HepG2 (cell line): ENCODE data around the gene DNMT3B. TPM values are rescaled to one million over a fixed set of nuclear protein-coding genes. Genes with fewer than 3 reads are reported as not detected.

Experiments used
- ATF7 ChIP-seq, 2 experiments: fragments of 450-650 bp in 1 of 2; sonication (generic) in 1 of 2; formaldehyde crosslinking in 1 of 2; IDR thresholded peaks; 2 replicates each; pipeline versions ENCODE4 v1.4.0 to v1.6.1; 2016 to 2020; ENCODE audit warnings: antibody characterized with exemption in 1 of 2, mild to moderate bottlenecking in 1 of 2, missing genetic modification reagents in 1 of 2
- BRD4 ChIP-seq: sonication (generic); formaldehyde crosslinking; IDR thresholded peaks from 2 replicates; pipeline ENCODE4 v1.4.0; 2020; ENCODE audit warnings: missing genetic modification reagents
- CBFB ChIP-seq: sonication (generic); formaldehyde crosslinking; IDR thresholded peaks from 2 replicates; pipeline ENCODE4 v1.4.0; 2020; ENCODE audit warnings: missing genetic modification reagents
- GABPA ChIP-seq, 2 experiments: IDR thresholded peaks; 2 replicates each; pipeline ENCODE4 v1.6.1; 2011 to 2016; ENCODE audit warnings: low read depth in 2 of 2, low read length in 1 of 2, missing biosample characterization in 1 of 2, missing genetic modification characterization in 1 of 2
- HDAC2 ChIP-seq: sonication (generic); formaldehyde crosslinking; IDR thresholded peaks from 2 replicates; pipeline ENCODE4 v1.4.0; 2020; ENCODE audit warnings: missing genetic modification reagents
- KLF16 ChIP-seq, 2 experiments: sonication (generic) in 1 of 2; formaldehyde crosslinking in 1 of 2; IDR thresholded peaks; 2 replicates each; pipeline versions ENCODE4 v1.6.1 to v1.8.0; 2016 to 2023; ENCODE audit warnings: missing genetic modification reagents in 2 of 2, missing compliant biosample characterization in 1 of 2
- NFKBIZ ChIP-seq: IDR thresholded peaks from 2 replicates; pipeline ENCODE4 v1.6.1; 2018; ENCODE audit warnings: missing genetic modification reagents, missing compliant biosample characterization
- RCOR2 ChIP-seq: IDR thresholded peaks from 2 replicates; pipeline ENCODE4 v1.6.1; 2016; ENCODE audit warnings: missing biosample characterization, missing genetic modification reagents
- REL ChIP-seq: sonication (generic); formaldehyde crosslinking; conservative IDR thresholded peaks from 2 replicates; pipeline ENCODE4 v1.8.0; 2022; ENCODE audit warnings: mild to moderate bottlenecking, missing genetic modification reagents, moderate library complexity
- SAFB2 ChIP-seq: sonication (generic); formaldehyde crosslinking; IDR thresholded peaks from 2 replicates; pipeline ENCODE4 v1.5.1; 2020; ENCODE audit warnings: missing genetic modification reagents, low read depth, mild to moderate bottlenecking, borderline replicate concordance
- SALL2 ChIP-seq: sonication (generic); formaldehyde crosslinking; IDR thresholded peaks from 2 replicates; pipeline ENCODE4 v1.8.1; 2023; ENCODE audit warnings: mild to moderate bottlenecking, missing genetic modification reagents, inconsistent platforms
- SMC3 ChIP-seq: IDR thresholded peaks from 2 replicates; pipeline ENCODE4 v1.6.1; 2011; ENCODE audit warnings: low read length, improper control_type of control experiment
- SRSF4 ChIP-seq: fragments of 200-400 bp; formaldehyde crosslinking; IDR thresholded peaks from one replicate; pipeline ENCODE4 v1.6.1; 2018; ENCODE audit warnings: mild to moderate bottlenecking, low read depth, low read length, moderate library complexity; ENCODE audit not compliant: poor library complexity, severe bottlenecking
- ZMYM3 ChIP-seq: sonication (generic); formaldehyde crosslinking; IDR thresholded peaks from 2 replicates; pipeline ENCODE4 v1.5.1; 2020; ENCODE audit warnings: mild to moderate bottlenecking, missing genetic modification reagents
- ZNF260 ChIP-seq: sonication (generic); formaldehyde crosslinking; IDR thresholded peaks from 2 replicates; pipeline ENCODE4 v1.4.0; 2020; ENCODE audit warnings: missing genetic modification reagents, low read depth, mild to moderate bottlenecking, borderline replicate concordance
- ZNF34 ChIP-seq: sonication (generic); formaldehyde crosslinking; IDR thresholded peaks from 2 replicates; pipeline ENCODE4 v1.4.0; 2020; ENCODE audit warnings: mild to moderate bottlenecking, missing genetic modification reagents, borderline replicate concordance
- ZNF441 ChIP-seq: sonication (generic); formaldehyde crosslinking; IDR thresholded peaks from 2 replicates; pipeline ENCODE4 v1.7.0; 2021; ENCODE audit warnings: missing genetic modification reagents, borderline replicate concordance
- ZNF674 ChIP-seq: sonication (generic); formaldehyde crosslinking; IDR thresholded peaks from 2 replicates; pipeline ENCODE4 v1.5.0; 2020; ENCODE audit warnings: low read depth, mild to moderate bottlenecking, missing genetic modification reagents
- ZNF766 ChIP-seq: sonication (generic); formaldehyde crosslinking; IDR thresholded peaks from 2 replicates; pipeline ENCODE4 v1.5.0; 2020; ENCODE audit warnings: missing genetic modification reagents, borderline replicate concordance
- polyA plus RNA-seq, 8 experiments: library from polyadenylated mRNA; depleted of rRNA in 3 of 8; stranded (reverse) in 7 of 8; unstranded in 1 of 8; fragments of >200 nt; fragmentation: Illumina TruSeq in 4 of 8; extraction: Trizol in 4 of 8; gene quantifications; 2 replicates each; pipeline versions ENCODE4 v1.2.1 to v1.2.3, GENCODE V29; 2011 to 2016; ENCODE audit warnings: low read depth in 4 of 8, missing spikeins in 1 of 8, mixed read lengths in 1 of 8; ENCODE audit not compliant: insufficient read depth in 1 of 8
- total RNA-seq, 5 experiments: library from RNA; depleted of rRNA; stranded (reverse); fragments of >200 nt; fragmentation: Illumina TruSeq; extraction: Trizol; gene quantifications; 2 replicates each; pipeline ENCODE4 v1.2.3, GENCODE V29; 2016; ENCODE audit warnings: low read depth in 1 of 5
- TF ChIP-seq, protein P1 (sequence below): sonication (generic); formaldehyde crosslinking; IDR thresholded peaks from 2 replicates; pipeline ENCODE4 v1.8.0; 2022; ENCODE audit warnings: mild to moderate bottlenecking, missing genetic modification reagents; ENCODE audit not compliant: insufficient replicate concordance
- TF ChIP-seq, protein P2 (sequence below): fragments of 450-650 bp; IDR thresholded peaks from 2 replicates; pipeline ENCODE4 v1.6.1; 2016
- TF ChIP-seq, protein P3 (sequence below): sonication (generic); formaldehyde crosslinking; IDR thresholded peaks from 2 replicates; pipeline ENCODE4 v1.4.0; 2020; ENCODE audit warnings: missing genetic modification reagents
- TF ChIP-seq, protein P4 (sequence below): sonication (generic); formaldehyde crosslinking; IDR thresholded peaks from 2 replicates; pipeline ENCODE4 v1.5.0; 2020; ENCODE audit warnings: mild to moderate bottlenecking, missing genetic modification reagents, moderate library complexity

Gene DNMT3B
- total and polyA plus RNA-seq, 2 of the 13 experiments (the other 11 are each of a cell fraction or from before 2014, with no cell fraction given) = 3.8 to 13.9 TPM

DNA sequence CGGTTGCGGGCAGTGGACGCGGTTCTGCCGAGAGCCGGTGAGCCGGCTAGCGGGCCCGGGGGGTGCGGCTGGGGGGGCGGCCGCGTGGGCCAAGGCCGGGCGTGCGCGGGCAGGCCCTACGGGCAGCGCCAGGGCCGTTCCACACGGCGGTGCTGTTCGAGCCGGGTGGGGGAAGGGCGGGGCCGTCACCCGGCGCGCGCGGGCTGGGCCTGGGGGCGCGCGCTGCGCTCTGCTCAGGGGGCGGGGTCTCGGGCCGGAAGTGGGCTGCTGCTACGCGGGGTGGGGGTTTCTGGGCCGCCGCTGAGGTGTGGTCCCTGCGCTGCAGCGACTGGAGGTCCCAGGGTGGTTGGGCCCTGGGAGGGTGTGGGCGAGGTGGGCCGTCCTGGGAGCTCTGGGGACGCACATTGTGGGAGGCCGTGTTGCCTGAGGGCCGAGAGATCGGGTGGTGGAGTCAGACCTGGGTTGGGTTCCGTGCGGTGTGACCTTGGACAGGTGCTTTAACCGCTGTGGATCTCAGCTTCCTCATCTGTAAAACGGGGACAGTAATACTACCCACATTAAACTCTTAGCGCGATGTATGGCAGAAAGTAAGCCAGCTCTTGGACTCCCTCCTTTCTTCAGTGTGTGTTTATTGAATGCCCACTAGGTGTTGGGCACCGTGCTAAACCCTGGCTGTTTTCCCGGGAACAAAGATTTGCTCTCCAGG, 58.0 kb downstream of the DNMT3B start (continued):
- TF ChIP-seq GABPA (IDR thresholded peaks at IDR 0.05; ENCODE audit: low read depth, low read length) (peak; percentile 70), GABPA (CRISPR knock-in tag; IDR thresholded peaks at IDR 0.05; ENCODE audit: low read depth) (peak; percentile 85), ZNF34 (CRISPR knock-in tag) (no peak; the same call in none of the 2 replicates), REL (CRISPR knock-in tag) (no peak; the same call in 1 of the 2 replicates), SMC3 (no peak), ATF7 (IDR thresholded peaks at IDR 0.05) (no peak), ATF7 (CRISPR knock-in tag; IDR thresholded peaks at IDR 0.05) (peak; percentile 22; the same call in 1 of the 2 replicates), BRD4 (peak; percentile 49; the same call in 1 of the 2 replicates), SAFB2 (peak; percentile 94), ZNF766 (CRISPR knock-in tag) (peak; percentile 69; the same call in 1 of the 2 replicates), NFKBIZ (CRISPR knock-in tag) (no peak), ZNF441 (CRISPR knock-in tag) (peak; percentile 33; the same call in 1 of the 2 replicates), CBFB (0 out of 2 replicates have a peak, but pooled peaks have one; percentile 52), SRSF4 (peak; percentile 61), HDAC2 (CRISPR knock-in tag) (0 out of 2 replicates have a peak, but pooled peaks have one; percentile 60), ZNF674 (peak; percentile 79; the same call in 1 of the 2 replicates), ZNF260 (CRISPR knock-in tag) (no peak), RCOR2 (CRISPR knock-in tag) (peak; percentile 85; the same call in 1 of the 2 replicates), KLF16 (CRISPR knock-in tag; IDR thresholded peaks at IDR 0.05) (peak in 1 of 2 experiments; percentile 73; a peak in 2 of 4 replicates), ZMYM3 (CRISPR knock-in tag) (peak; percentile 98), SALL2 (peak; percentile 86)
- TF ChIP-seq, protein P1, sequence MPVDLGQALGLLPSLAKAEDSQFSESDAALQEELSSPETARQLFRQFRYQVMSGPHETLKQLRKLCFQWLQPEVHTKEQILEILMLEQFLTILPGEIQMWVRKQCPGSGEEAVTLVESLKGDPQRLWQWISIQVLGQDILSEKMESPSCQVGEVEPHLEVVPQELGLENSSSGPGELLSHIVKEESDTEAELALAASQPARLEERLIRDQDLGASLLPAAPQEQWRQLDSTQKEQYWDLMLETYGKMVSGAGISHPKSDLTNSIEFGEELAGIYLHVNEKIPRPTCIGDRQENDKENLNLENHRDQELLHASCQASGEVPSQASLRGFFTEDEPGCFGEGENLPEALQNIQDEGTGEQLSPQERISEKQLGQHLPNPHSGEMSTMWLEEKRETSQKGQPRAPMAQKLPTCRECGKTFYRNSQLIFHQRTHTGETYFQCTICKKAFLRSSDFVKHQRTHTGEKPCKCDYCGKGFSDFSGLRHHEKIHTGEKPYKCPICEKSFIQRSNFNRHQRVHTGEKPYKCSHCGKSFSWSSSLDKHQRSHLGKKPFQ (CRISPR knock-in tag) = peak; percentile 84
- TF ChIP-seq, protein P2, sequence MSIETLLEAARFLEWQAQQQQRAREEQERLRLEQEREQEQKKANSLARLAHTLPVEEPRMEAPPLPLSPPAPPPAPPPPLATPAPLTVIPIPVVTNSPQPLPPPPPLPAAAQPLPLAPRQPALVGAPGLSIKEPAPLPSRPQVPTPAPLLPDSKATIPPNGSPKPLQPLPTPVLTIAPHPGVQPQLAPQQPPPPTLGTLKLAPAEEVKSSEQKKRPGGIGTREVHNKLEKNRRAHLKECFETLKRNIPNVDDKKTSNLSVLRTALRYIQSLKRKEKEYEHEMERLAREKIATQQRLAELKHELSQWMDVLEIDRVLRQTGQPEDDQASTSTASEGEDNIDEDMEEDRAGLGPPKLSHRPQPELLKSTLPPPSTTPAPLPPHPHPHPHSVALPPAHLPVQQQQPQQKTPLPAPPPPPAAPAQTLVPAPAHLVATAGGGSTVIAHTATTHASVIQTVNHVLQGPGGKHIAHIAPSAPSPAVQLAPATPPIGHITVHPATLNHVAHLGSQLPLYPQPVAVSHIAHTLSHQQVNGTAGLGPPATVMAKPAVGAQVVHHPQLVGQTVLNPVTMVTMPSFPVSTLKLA = no peak
- TF ChIP-seq, protein P3, sequence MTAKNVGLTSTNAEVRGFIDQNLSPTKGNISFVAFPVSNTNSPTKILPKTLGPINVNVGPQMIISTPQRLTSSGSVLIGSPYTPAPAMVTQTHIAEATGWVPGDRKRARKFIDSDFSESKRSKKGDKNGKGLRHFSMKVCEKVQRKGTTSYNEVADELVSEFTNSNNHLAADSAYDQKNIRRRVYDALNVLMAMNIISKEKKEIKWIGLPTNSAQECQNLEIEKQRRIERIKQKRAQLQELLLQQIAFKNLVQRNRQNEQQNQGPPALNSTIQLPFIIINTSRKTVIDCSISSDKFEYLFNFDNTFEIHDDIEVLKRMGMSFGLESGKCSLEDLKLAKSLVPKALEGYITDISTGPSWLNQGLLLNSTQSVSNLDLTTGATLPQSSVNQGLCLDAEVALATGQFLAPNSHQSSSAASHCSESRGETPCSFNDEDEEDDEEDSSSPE (CRISPR knock-in tag) = peak; percentile 78
- TF ChIP-seq, protein P4, sequence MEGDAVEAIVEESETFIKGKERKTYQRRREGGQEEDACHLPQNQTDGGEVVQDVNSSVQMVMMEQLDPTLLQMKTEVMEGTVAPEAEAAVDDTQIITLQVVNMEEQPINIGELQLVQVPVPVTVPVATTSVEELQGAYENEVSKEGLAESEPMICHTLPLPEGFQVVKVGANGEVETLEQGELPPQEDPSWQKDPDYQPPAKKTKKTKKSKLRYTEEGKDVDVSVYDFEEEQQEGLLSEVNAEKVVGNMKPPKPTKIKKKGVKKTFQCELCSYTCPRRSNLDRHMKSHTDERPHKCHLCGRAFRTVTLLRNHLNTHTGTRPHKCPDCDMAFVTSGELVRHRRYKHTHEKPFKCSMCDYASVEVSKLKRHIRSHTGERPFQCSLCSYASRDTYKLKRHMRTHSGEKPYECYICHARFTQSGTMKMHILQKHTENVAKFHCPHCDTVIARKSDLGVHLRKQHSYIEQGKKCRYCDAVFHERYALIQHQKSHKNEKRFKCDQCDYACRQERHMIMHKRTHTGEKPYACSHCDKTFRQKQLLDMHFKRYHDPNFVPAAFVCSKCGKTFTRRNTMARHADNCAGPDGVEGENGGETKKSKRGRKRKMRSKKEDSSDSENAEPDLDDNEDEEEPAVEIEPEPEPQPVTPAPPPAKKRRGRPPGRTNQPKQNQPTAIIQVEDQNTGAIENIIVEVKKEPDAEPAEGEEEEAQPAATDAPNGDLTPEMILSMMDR (CRISPR knock-in tag) = peak; percentile 22; the same call in 1 of the 2 replicates
